Retinal pigment epithelial cell (primary cell): ENCODE results near the gene UBE2D2.
A peak's percentile ranks its signal among the peaks of the same experiment; 100 is the strongest.
"Not testable (repeated sequence)": the region's sequence is repeated elsewhere in the genome, so short reads cannot be mapped to it uniquely, and the experiment has no call there.

Experiments
- DNase-seq: peaks from one replicate; pipeline ENCODE4 v3.0.0-alpha.2; 2010; ENCODE audit warnings: low read depth
- H3K4me3 ChIP-seq: 2 replicates; pipeline ENCODE4 v1.5.1; 2011; ENCODE audit warnings: mild to moderate bottlenecking, low read length, control low read depth, moderate library complexity
- TF ChIP-seq, protein P1 (sequence below): conservative IDR thresholded peaks from 2 replicates; pipeline ENCODE4 v1.5.1; 2011; ENCODE audit warnings: low read depth, low read length, control low read depth, inconsistent platforms

Gene UBE2D2

DNA sequence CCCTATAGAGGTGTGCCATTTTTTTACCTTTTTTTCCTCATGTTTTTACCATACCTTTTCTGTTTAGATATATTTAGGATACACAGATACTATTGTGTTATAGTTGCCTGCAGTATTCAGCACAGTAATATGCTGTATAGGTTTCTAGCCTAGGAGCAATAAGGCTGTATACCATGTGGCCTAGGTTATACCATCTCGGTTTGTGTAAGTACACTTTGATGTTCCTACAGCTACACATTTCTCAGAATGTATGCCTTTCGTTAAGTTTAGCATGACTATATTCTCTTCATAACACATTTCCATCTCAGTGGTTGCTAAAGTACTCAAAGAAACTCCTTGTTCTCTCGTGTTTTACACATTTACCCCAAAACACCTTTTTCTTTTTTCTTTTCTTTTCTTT is 23.0 kb downstream of the UBE2D2 start:
- no peak for DNase-seq
- H3K4me3 ChIP-seq: no peak overlapping the region
- TF ChIP-seq, protein P1, sequence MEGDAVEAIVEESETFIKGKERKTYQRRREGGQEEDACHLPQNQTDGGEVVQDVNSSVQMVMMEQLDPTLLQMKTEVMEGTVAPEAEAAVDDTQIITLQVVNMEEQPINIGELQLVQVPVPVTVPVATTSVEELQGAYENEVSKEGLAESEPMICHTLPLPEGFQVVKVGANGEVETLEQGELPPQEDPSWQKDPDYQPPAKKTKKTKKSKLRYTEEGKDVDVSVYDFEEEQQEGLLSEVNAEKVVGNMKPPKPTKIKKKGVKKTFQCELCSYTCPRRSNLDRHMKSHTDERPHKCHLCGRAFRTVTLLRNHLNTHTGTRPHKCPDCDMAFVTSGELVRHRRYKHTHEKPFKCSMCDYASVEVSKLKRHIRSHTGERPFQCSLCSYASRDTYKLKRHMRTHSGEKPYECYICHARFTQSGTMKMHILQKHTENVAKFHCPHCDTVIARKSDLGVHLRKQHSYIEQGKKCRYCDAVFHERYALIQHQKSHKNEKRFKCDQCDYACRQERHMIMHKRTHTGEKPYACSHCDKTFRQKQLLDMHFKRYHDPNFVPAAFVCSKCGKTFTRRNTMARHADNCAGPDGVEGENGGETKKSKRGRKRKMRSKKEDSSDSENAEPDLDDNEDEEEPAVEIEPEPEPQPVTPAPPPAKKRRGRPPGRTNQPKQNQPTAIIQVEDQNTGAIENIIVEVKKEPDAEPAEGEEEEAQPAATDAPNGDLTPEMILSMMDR: no peak

DNA sequence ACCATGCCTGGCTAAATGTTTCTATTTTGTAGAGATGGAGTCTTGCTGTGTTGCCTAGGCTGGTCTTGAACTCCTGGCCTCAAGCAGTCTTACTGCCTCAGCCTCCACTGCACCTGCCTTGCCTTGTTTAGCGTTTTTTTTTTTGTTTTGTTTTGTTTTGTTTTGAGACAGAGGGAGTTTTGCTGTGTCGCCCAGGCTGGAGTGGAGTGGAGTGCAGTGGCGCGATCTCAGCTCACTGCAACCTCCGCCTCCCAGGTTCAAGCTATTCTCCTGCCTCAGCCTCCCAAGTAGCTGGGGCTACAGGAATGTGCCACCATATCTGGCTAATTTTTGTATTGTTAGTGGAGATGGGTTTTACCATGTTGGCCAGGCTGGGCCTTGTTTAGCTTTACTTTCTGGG is 27.0 kb downstream of the UBE2D2 start:
- not testable (repeated sequence) for DNase-seq, H3K4me3 ChIP-seq

DNA sequence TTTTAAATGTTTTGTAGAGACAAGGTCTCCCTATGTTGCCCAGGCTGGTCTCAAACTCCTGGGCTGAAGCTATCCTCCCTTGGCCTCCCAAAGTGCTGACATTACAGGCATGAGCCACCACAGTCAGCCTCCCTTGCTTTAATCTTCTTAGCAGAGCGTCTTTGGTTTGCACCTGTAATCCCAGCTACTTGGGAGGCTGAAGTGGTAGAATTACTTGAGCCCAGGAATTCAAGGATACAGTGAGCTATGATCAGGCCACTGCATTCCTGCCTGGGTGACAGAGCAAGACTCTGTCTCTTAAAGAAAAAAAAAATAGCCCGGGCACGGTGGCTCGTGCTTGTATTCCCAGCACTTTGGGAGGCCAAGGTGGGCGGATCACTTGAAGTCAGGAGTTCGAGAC is 27.8 kb downstream of the UBE2D2 start:
- TF ChIP-seq, protein P1: no peak

DNA sequence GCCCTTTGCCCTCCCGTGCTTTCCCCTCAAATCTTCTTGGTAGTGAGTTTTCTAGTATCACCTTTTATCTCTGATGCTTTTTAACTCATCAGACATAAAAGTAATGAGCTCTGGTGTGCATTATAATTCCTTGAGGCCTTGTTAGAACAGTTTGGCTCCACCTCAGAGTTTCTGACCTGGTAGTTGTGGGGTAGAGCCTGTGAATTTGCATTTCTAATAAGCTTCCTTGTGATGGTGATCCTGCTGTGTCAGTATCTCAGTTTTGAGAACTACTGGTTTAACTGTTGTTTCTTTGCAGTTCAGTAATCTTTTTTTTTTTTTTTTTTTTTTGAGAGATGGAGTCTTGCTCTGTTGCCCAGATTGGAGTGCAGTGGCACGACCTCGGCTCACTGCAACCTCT is 31.1 kb downstream of the UBE2D2 start:
- DNase-seq: no peak
- TF ChIP-seq, protein P1: no peak
- no peak overlapping the region for H3K4me3 ChIP-seq

More for the DNA sequence above, 27.8 kb downstream of the UBE2D2 start:
- DNase-seq: no peak
- H3K4me3 ChIP-seq: no peak overlapping the region

DNA sequence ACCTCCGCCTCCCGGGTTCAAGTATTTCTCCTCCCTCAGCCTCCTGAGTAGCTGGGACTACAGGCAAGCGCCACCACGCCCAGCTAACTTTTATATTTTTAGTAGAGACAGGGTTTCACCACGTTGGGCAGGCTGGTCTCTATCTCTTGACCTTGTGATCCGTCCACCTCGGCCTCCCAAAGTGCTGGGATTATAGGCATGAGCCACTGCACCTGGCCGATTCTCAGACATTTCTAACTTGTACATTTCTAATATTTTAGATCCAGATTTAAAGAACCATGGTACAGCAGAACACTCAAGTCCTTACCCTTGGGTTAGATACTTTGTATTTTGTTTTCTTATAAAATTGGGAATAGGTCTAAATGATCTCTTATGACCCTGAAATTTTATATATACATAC is 31.9 kb downstream of the UBE2D2 start:
- DNase-seq, H3K4me3 ChIP-seq: not testable (repeated sequence)

DNA sequence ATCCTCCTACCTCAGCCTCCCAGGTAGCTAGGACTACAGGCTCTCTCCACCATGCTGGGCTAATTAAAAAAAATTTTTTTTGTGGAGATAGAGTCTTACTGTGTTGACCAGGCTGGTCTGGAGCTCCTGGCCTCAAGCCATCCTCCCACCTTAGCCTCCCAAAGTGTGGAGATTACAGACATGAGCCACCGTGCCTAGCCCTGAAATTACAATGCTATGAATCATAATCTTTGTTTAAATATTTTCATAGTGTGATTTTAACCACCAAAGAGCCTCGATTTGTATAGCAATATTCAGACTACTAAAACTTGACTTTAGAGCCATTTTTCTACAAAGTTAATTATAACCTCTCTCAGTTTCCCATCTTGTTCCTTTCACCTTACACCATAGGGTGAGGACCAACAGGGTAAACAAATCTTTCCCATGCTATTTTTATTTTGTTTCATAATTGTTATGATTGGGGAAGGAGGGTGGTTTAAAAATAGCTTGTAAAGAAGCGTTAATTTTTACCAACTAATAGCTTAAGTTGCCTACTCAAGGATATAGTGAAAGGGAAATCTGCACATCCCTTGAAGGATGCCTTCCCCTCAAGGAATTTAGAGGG is 32.7 kb downstream of the UBE2D2 start:
- peak; percentile 34 for DNase-seq
- H3K4me3 ChIP-seq: no peak overlapping the region
- TF ChIP-seq, protein P1: no peak

DNA sequence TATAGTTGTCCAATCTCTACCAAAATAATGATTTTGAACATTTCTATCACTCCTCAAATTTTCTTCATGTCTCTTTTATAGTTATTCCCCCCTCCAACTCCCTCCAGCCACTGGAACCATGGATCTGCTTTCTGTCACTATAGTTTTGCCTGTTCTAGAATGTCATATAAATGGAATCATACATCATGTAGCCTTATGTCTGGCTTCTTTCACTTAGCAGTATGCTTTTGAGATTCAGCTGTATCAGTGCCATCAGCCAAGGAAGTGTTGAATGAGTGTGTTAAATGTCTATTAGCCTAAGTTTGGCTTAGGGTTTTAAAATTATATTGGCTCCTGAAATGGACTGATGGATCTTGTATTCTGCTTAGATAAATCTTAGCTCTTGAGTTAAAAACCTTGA is 36.0 kb downstream of the UBE2D2 start:
- no peak for DNase-seq
- TF ChIP-seq, protein P1: no peak
- no peak overlapping the region for H3K4me3 ChIP-seq

DNA sequence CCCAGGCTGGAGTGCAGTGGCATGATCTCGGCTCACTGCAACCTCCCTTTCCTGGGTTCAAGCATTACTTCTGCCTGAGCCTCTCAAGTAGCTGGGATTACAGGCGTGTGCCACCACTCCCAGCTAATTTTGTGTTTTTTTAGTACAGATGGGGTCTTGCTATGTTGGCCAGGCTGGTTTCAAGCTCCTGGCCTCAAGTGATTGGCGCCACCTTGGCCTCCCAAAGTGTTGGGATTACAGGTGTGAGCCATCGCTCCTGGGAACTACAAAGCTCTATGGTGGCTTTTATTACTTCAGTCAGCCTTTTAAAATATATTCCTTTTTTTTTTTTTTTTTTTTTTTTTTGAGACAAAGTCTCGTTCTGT is 37.4 kb downstream of the UBE2D2 start:
- not testable (repeated sequence) for H3K4me3 ChIP-seq, DNase-seq

DNA sequence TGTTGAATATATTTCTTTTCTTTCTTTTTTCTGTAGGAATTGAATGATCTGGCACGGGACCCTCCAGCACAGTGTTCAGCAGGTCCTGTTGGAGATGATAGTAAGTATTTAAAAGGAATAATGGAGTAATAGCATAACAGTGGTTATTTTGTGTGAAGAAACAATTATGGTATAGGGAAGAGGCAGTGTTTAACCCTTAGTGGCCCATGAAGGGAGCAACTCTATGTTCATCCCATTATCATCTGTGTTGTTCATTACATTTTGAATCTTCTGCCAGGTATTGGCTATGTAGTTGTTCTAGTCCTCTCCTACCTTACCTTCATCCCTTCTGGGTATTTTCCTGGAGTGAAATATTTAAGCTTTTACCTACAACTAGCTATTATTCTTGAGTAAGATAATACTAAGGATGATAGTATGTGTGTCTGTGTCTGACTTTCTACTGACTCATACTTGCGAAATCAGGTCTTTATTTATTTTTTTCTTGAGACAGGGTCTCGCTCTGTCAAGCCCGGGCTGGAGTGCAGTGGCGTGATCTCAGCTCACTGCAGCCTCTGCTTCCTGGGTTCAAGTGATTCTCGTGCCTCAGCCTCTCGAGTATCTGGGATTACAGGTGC is 39.3 kb downstream of the UBE2D2 start:
- no peak for DNase-seq
- no peak overlapping the region for H3K4me3 ChIP-seq
- TF ChIP-seq, protein P1: no peak
